ENCODE data around the gene SIL1.

DNA sequence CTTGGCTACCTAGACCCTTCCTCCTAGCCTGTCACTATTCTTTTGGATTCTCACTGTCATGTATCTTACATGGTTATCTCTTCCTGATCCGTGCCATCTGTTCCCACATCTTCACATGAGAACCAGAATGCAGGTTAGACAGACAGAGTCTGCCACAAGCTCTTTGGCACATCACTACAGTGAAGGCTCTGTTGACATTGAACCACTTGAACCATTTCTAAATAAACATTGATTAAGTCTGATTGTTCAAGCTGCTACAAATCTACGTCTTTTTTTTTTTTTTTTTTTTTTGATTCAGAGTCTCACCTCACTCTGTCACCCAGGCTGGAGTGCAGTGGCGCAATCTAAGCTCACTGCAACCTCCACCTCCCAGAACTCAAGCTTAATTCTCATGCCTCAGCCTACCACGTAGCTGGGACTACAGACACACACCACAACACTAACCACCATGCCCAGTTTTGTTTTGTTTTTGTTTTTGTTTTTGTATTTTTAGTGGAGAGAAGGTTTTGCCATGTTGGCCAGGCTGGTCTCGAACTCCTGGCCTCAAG is 237.9 kb downstream of the SIL1 start:
- TF ChIP-seq, protein P1, sequence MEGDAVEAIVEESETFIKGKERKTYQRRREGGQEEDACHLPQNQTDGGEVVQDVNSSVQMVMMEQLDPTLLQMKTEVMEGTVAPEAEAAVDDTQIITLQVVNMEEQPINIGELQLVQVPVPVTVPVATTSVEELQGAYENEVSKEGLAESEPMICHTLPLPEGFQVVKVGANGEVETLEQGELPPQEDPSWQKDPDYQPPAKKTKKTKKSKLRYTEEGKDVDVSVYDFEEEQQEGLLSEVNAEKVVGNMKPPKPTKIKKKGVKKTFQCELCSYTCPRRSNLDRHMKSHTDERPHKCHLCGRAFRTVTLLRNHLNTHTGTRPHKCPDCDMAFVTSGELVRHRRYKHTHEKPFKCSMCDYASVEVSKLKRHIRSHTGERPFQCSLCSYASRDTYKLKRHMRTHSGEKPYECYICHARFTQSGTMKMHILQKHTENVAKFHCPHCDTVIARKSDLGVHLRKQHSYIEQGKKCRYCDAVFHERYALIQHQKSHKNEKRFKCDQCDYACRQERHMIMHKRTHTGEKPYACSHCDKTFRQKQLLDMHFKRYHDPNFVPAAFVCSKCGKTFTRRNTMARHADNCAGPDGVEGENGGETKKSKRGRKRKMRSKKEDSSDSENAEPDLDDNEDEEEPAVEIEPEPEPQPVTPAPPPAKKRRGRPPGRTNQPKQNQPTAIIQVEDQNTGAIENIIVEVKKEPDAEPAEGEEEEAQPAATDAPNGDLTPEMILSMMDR (IDR thresholded peaks at IDR 0.05; ENCODE audit: low read length) = no peak
- no peak for TF ChIP-seq EZH2 (IDR thresholded peaks at IDR 0.05; ENCODE audit: borderline replicate concordance, low read length)

Measured in OCI-LY1 (cell line).